Peyer's patch (tissue), 4 donors: ENCODE measurements around the gene HM13.

ENCODE experiments used
- CTCF ChIP-seq, 6 experiments: fragments of 450-650 bp in 4 of 6; fragments of 200-600 bp in 2 of 6; sonication (generic) in 1 of 6; IDR thresholded peaks; one replicate each; pipeline ENCODE4 v1.5.1; 2017 to 2019; ENCODE audit warnings: antibody characterized with exemption in 6 of 6, mild to moderate bottlenecking in 3 of 6, moderate library complexity in 1 of 6
- POLR2A ChIP-seq, 2 donors: fragments of 450-650 bp; IDR thresholded peaks; one replicate each; pipeline ENCODE4 v1.5.1; 2017; ENCODE audit warnings: antibody characterized with exemption in 2 of 2, mild to moderate bottlenecking in 2 of 2, moderate library complexity in 2 of 2

DNA sequence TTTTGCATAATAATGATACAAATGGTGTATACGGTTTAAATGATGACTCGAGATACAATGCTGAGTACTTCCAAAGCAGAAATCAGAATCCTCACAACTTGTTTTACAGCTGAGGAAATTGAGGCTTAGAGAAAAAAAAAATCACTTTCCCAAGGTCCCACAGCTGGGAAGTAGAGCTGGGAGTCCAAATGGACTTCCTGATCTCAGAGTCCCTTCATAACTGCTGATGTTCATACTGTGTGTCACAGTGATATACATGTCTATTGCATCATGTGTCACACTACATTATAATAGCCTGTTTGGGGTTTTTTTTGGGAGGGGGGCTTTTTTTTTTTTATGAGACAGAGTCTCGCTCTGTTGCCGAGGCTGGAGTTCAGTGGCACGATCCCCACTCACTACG, 8.5 kb downstream of the HM13 start:
- TF ChIP-seq CTCF (IDR thresholded peaks at IDR 0.05) = no peak
- no peak for TF ChIP-seq POLR2A (IDR thresholded peaks at IDR 0.05)
